ENCODE results near the gene DYRK4. TPM values are rescaled to one million over a fixed set of nuclear protein-coding genes. Genes with fewer than 3 reads are reported as not detected.

The DYRK4 gene
- 24.8 TPM for total RNA-seq

GRCh38 chr12:4562034-4562657 lies at the start of gene DYRK4:
DYRK4 (plus strand) TSS chr12:4562208; CDS start chr12:4562246, 38 bp downstream.

GRCh38 chr12:4538207-4539160 lies 23.5 kb upstream of the DYRK4 start, which contains the start of gene RAD51AP1:
RAD51AP1 (plus strand) TSS chr12:4538890; CDS start chr12:4538940, 50 bp downstream.

DNA sequence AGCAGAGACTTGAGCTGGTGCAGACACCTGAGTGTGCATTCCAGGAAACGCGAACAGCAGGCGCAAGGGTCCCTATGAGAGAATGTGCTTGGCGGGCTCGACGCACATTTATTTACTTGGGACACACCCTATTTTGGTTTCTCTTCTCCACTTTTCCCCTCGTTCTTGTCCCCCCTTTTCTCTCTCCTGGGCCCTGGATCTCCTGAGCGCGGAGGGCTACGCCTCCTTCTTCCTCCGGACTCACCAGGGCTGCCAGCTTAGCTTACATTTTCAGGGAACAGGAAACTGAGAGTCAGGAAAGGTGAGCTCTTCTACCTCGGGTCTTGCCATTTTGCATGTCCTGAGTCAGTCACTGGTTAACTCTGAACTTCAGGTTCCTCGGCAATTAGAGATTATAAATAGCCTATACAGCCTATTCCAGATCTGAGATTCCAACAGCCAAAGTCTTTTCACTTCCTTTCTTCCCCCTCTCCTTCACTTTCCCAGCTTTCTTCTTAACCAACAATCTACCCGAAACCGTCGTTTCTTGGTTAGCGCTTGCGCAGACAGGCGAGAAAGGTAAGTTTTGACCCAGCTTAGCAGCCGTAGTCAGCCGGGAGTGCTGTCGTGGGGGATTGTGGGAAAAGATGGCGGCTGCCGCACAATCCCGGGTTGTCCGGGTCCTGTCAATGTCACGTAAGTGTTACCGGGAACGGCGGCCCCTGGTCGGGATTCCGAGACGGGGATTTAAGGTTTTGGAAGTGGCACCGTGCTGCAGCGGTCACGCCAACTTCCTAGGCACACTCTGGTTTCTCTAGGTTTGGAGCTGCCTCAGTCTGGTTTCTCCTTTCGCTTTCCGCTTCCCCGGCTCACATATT lies 86.7 kb downstream of the DYRK4 start, which contains the start of the genes AKAP3 and NDUFA9:
TSS of gene AKAP3 (minus strand) at position 551 of the 857 bp plus-strand sequence. CDS start 10,855 bp downstream, outside the sequence.
TSS of gene NDUFA9 (plus strand) at position 614 of the 857 bp plus-strand sequence. CDS start at position 627, 13 bp downstream.

Other genes with a start within 250 kb of the DYRK4 start
- 3.8 TPM for gene TIGAR, start 241.0 kb upstream of the DYRK4 start, total RNA-seq
- gene FGF23, start 182.5 kb upstream of the DYRK4 start, total RNA-seq, result 0.27 TPM
- 1.8 TPM for gene FGF6, start 116.4 kb upstream of the DYRK4 start, total RNA-seq
- 21.4 TPM for gene RAD51AP1, start 23.3 kb upstream of the DYRK4 start, total RNA-seq
- gene AKAP3, start 86.8 kb downstream of the DYRK4 start, total RNA-seq, result 0.99 TPM
- 63.7 TPM for gene NDUFA9, start 86.9 kb downstream of the DYRK4 start, total RNA-seq
- 10.1 TPM for gene GALNT8, start 158.2 kb downstream of the DYRK4 start, total RNA-seq

Measured in camera-type eye (tissue), 1 donor.